T-helper 1 cell treated with Interleukin-12 subunit alpha and Interleukin-12 subunit beta and Interleukin-4 antibody, amounts not matched to agents 30 μg/mL and 1 μg/mL, for 36 hours (primary cell): ENCODE results near the gene ICAM5.
"Not testable (repeated sequence)": the region's sequence is repeated elsewhere in the genome, so short reads cannot be mapped to it uniquely, and the experiment has no call there.

Source experiments
- H3K27ac Mint-ChIP-seq: one replicate; pipeline ENCODE4 v1.8.0; 2021; ENCODE audit warnings: mild to moderate bottlenecking, mixed read lengths
- H3K27me3 Mint-ChIP-seq: one replicate; pipeline ENCODE4 v1.8.0; 2021; ENCODE audit warnings: low read depth, mixed read lengths
- H3K36me3 Mint-ChIP-seq: one replicate; pipeline ENCODE4 v1.8.0; 2021; ENCODE audit warnings: low read depth, mixed read lengths
- H3K4me1 Mint-ChIP-seq: one replicate; pipeline ENCODE4 v1.8.0; 2021; ENCODE audit warnings: low read depth, mixed read lengths
- H3K4me3 Mint-ChIP-seq: one replicate; pipeline ENCODE4 v1.8.0; 2021; ENCODE audit warnings: mild to moderate bottlenecking, moderate library complexity, mixed read lengths
- H3K9me3 Mint-ChIP-seq: one replicate; pipeline ENCODE4 v1.8.0; 2021; ENCODE audit warnings: mixed read lengths

Gene ICAM5

DNA sequence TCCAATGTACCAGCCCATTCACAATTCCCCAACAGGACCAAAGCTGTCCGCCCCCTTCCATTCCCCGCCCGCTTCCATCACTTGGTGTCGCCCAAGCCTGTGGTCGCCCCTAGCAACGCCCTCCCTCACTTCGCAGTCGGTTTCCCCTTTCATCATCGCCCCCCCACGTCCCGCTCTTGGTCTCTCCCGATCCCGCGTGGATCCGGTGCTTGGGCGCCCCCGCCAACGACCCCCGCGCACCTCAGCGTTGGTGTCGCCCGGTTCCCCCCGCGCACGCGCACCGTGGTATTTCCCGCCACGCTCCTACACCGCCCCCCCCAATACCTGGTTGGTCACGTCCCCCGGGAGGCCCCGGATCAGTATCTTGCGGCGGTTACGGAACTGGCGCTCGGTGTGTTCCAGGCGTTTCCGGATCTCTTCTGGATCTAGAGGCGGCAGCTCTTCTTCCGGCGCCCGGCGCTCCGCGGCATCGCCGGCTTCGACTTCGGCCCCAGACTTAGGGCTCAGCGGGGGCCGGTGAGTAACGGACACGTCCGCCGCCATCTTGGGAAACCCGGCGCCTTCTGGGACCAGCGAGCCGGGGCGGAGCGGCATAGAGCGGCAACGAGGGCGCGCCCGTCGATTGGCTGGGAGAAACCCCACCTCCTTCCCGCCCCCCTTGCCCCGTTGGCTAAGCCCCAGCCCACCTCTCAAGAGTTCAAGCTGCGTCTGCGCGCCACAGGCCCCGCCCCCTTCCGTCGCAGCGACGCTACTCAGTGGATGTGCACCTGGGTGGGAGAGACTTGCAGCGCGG is 43.4 kb downstream of the ICAM5 start, which contains the start of gene RAVER1:
Gene RAVER1 (minus strand): TSS at position 565 of the 793 bp plus-strand sequence. CDS start 22 bp downstream, at position 543.
- Mint-ChIP-seq H3K27me3 (no peaks in the 10 kb centered on the region), H3K27ac (peak within 1 kb of the TSS; percentile 95), H3K4me1 (peaks cover 17% of the 10 kb centered on the region), H3K4me3 (peak within 1 kb of the TSS; percentile 94), H3K9me3 (no peaks in the 10 kb centered on the region), H3K36me3 (peaks cover 24% of the 10 kb centered on the region)

DNA sequence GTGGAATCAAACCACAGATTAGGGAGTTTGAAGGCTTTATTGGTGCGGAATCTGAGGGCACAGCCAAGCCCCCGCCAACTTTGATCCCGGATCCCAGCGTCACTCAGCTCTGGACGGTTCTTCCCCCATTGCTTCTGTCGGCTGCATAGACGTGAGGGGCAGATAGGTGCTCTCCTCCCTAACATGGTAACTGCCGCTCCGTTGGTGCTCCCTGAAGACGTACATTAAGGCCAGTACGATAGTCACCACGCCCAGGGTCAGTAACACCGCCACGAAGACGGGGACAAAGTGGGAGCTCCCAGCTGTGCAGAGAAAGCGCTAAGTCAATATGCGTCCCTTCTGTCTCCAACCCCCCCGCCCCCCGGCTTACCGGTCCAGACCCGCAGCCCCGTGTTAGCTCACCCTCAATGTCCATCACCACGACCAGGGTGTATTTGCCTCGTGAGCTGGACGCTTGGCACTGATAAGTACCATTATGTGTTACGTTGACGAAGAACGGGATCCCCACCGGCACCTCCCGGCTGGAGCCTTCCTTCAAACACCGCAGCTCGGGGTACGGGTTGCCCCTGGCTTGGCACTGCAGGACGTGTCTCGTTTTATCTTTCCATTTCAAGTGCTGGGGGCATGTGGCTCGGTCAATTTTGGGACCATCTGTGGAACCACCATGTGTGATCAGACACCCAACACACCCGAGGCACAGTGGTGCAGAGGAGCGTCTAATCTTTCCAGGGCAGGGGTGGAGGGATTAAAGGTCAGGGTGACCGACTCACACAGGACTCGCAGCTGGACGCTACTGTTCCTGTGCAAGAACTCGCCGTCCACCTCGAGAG is 44.2 kb downstream of the ICAM5 start:
- Mint-ChIP-seq H3K36me3 (peaks cover 24% of the 10 kb centered on the region), H3K27me3 (no peaks in the 10 kb centered on the region), H3K4me1 (peaks cover 25% of the 10 kb centered on the region), H3K4me3 (peak overlapping the region; percentile 94), H3K27ac (peak overlapping the region; percentile 95), H3K9me3 (no peaks in the 10 kb centered on the region)

DNA sequence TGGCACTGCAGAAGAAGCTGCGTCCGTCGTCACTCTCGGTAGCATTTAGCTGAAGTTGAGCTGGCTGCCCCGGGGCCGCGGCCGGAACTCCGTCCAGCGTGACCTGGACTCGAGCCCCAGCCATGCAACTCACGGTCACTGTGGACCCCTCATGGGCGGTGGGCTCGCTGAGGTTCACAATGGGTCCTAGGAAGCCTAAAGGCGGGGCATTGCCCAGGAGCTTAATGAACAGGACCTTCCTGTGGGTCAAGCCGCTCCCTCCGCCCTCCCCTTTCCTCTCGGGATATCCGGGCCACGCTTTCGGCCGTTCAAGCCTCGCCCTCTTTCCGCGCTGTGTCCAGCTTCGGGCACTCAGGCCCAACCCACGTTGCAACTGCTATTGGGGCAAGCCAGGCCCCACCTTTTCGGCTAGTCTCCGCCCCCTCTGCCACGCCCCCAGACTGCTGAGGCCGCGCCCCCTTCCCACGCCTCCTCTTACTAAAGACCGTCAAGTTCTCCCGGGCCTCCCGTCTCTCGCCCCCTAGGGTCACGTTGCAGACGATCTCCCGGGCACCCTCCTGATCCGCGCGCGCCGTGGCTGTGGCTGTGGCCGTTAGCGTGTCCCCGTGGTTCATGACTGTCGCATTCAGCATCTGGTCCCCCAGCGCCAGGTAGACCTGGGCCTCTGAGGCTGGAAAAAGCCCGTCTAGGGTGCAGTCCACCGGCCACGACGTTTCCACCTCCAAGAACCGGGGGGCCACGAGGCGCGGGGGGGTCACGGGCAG is 45.0 kb downstream of the ICAM5 start:
- H3K4me3 Mint-ChIP-seq, result no peak overlapping the region
- peaks cover 21% of the 10 kb centered on the region for H3K36me3 Mint-ChIP-seq
- H3K27ac Mint-ChIP-seq, result no peak overlapping the region
- H3K27me3 Mint-ChIP-seq, result no peaks in the 10 kb centered on the region
- no peaks in the 10 kb centered on the region for H3K9me3 Mint-ChIP-seq
- H3K4me1 Mint-ChIP-seq, result peaks cover 31% of the 10 kb centered on the region

DNA sequence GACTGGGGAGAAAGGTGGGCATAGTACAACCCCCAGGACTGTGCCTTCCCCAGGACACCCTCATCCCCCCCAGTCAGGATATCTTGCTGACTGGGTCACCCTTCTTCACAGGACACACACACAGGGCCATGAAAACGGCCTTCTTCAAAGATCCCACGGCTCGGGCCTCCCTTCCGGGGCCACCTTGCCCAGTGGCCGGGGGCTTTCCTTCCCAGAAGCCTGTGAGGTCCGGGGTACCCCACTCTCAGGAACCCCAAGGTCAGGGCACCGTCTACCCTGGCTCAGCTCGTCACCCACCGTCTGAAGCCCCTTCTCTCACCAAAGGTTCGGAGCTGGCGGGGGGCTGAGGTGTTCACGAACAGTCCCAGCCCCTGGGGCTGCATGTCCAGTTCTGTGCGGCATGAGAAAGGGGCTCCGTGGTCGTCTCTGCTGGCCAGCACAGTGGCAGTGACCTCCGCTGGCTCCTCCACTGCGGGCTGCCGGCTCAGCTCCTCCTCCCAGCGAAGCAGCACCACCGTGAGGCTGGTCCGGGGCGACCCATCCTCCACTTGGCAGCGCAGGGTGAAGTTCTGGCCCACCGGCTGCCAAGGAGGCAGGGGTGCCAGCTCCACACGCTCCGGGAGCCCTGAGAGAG is 45.7 kb downstream of the ICAM5 start:
- H3K36me3 Mint-ChIP-seq, result peaks cover 20% of the 10 kb centered on the region
- H3K4me3 Mint-ChIP-seq, result no peak overlapping the region
- no peak overlapping the region for H3K27ac Mint-ChIP-seq
- peaks cover 34% of the 10 kb centered on the region for H3K4me1 Mint-ChIP-seq
- no peaks in the 10 kb centered on the region for H3K9me3 Mint-ChIP-seq
- H3K27me3 Mint-ChIP-seq, result no peaks in the 10 kb centered on the region

DNA sequence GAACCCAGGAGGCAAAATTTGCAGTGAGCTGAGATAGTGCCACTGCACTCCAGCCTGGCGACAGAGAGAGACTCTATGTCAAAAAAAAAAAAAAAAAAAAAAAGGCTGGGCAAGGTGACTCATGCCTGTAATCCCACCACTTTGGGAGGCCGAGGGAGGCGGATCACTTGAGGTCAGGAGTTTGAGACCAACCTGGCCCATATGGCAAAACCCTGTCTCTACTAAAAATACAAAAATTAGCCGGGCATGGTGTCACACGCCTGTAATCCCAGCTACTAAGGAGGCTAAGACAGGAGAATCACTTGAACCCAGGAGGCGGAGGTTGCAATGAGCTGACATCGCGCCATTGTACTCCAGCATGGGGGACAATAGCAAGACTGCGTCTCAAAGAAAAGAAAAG is 47.0 kb downstream of the ICAM5 start:
- Mint-ChIP-seq H3K36me3 (peaks cover 20% of the 10 kb centered on the region), H3K4me1 (peaks cover 37% of the 10 kb centered on the region)
- not testable (repeated sequence) for H3K27ac Mint-ChIP-seq, H3K27me3 Mint-ChIP-seq, H3K4me3 Mint-ChIP-seq, H3K9me3 Mint-ChIP-seq

DNA sequence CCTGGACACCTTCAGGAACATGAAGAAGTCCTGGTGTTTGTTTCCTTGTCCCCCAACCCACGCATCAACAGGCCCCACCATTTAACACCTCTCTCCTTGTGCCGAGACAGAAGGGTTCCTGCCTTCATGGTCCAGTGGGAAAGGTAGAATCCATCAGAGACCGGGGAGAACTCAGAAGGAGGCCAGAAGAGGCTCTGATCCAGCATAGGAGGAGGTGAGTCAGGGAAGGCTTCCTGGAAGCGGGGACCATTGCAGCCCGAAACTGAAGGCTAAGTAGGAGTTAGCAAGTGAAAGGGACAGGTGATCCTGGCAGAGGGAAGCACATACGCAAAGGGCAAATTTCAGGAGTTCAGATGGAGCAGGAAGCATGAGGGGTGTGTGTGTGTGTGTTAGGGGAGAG is 49.2 kb downstream of the ICAM5 start:
- H3K36me3 Mint-ChIP-seq, result peaks cover 11% of the 10 kb centered on the region
- H3K4me1 Mint-ChIP-seq, result peaks cover 22% of the 10 kb centered on the region

DNA sequence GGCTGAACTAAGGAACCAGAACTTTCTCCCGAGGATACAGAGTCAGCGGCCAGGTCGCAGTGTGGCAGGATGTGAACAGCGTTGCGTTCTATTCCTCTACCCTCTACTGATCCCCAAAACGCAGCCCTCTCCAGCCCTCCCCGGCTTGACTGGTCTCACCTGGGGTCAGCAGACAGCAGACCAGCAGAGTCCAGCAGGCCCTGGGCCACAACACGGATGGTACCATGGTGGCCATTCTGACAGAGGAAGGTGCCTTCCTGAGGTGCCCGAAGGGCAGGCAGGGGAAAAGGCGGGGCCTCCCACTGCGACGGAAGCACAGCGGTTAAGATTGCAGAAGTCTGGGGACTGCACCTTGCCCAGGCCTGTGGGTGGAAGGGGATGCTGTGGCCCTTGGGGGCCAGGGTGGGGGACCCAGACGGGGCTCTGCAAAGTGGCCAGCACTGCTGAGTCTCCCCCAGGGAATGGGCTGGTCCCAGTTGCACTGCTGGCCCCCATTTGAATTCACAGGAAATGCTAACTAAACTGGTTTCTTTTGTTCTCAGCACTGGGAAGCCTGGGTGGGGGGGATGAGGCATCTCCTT is 49.7 kb downstream of the ICAM5 start, which contains the start of gene ICAM3:
Gene ICAM3 (minus strand): TSS at position 245 of the 581 bp plus-strand sequence. CDS start 10 bp downstream, at position 235.
- H3K27ac Mint-ChIP-seq, result peak within 1 kb of the TSS; percentile 83
- H3K27me3 Mint-ChIP-seq, result no peaks in the 10 kb centered on the region
- peaks cover 20% of the 10 kb centered on the region for H3K4me1 Mint-ChIP-seq
- H3K4me3 Mint-ChIP-seq, result peak within 1 kb of the TSS; percentile 95
- H3K9me3 Mint-ChIP-seq, result no peaks in the 10 kb centered on the region
- peaks cover 9% of the 10 kb centered on the region for H3K36me3 Mint-ChIP-seq

More for the DNA sequence above, 49.2 kb downstream of the ICAM5 start:
- H3K9me3 Mint-ChIP-seq, result no peaks in the 10 kb centered on the region
- H3K27me3 Mint-ChIP-seq, result no peaks in the 10 kb centered on the region
- H3K4me3 Mint-ChIP-seq, result peak overlapping the region; percentile 95
- H3K27ac Mint-ChIP-seq, result peak overlapping the region; percentile 83

DNA sequence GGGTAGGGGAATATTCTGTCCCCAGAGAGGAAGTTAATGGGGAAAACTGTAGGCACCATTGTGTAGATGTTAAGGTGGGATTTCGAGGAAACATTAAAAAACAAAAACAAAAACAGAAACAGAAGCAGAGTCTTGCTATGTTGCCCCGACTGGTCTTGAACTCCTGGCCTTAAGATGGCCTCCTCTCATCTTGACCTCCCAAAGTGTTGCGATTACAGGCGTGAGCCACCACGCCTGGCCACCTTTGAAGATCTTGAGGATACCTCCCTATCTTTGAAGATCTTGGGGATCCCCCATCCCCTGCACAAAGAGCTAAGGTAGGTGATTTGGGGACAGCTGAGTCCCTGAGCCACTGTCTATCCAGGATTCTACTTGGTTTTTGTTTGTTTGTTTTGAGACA is 50.2 kb downstream of the ICAM5 start:
- Mint-ChIP-seq H3K4me1 (peaks cover 20% of the 10 kb centered on the region), H3K9me3 (no peaks in the 10 kb centered on the region), H3K27me3 (no peaks in the 10 kb centered on the region), H3K27ac (peak overlapping the region; percentile 83), H3K36me3 (peaks cover 6% of the 10 kb centered on the region), H3K4me3 (peak overlapping the region; percentile 95)

DNA sequence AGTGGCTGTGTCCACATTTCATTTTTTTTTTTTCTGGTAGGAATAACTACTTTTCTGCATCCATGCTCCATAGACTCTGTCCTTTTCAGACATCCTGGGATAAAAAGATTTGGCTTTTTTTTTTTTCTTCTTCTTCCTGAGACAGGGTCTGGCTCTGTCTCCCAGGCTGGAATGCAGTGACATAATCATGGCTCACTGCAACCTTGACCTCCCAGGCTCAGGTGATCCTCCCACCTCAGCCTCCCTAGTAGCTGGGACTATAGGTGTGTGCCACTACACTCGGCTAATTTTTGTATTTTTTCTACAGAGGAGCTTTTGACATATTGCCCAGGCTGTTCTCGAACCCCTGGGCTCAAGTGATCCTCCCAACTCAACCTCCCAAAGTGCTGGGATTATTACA is 53.7 kb downstream of the ICAM5 start:
- Mint-ChIP-seq H3K4me1 (peaks cover 17% of the 10 kb centered on the region), H3K9me3 (no peaks in the 10 kb centered on the region), H3K36me3 (no peaks in the 10 kb centered on the region), H3K27me3 (no peaks in the 10 kb centered on the region), H3K4me3 (no peak overlapping the region), H3K27ac (no peak overlapping the region)

DNA sequence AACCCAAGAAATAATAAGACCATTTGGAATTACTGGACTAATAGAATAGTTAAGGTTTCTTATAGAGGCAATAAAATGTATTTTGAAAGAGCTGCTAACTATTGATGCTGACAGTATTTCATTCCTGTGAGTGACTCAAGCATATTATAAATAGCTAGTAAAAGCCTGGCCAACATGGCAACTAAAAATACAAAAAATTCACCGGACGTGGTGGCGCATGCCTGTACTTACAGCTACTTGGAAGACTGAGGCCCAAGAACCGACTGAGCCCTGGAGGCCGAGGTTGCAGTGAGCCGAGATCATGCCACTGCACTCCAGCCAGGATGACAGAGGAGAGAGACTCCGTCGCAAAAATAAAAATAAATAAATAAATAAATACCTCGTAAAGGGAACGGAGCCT is 55.0 kb downstream of the ICAM5 start:
- Mint-ChIP-seq H3K4me3 (no peak overlapping the region), H3K27ac (no peak overlapping the region), H3K27me3 (no peaks in the 10 kb centered on the region), H3K9me3 (no peaks in the 10 kb centered on the region), H3K4me1 (peaks cover 6% of the 10 kb centered on the region), H3K36me3 (no peaks in the 10 kb centered on the region)
